A673 (cell line): ENCODE data around the gene AMBRA1.

Source experiments
- CTCF ChIP-seq: fragments of 300-800, 200-600 bp; sonication (generic); conservative IDR thresholded peaks from 2 replicates; pipeline ENCODE4 v1.5.1; 2017; ENCODE audit warnings: low read depth, mild to moderate bottlenecking, antibody characterized with exemption, low read length, moderate library complexity, mixed read lengths
- EZH2 ChIP-seq: fragments of 200-600 bp; sonication (generic); IDR thresholded peaks from 2 replicates; pipeline ENCODE4 v1.6.1; 2017; ENCODE audit warnings: borderline replicate concordance, low read depth, mild to moderate bottlenecking, mixed read lengths, antibody characterized with exemption, low read length; ENCODE audit not compliant: poor library complexity, severe bottlenecking

GRCh38 chr11:46541593-46542371, 52.0 kb downstream of the AMBRA1 start:
- TF ChIP-seq CTCF, result peak; percentile 36; the same call in 1 of the 2 replicates
- TF ChIP-seq EZH2, result no peak
